Femur (tissue), 1 donor: ENCODE data around the gene RHOB.
"Not testable (repeated sequence)": the region's sequence is repeated elsewhere in the genome, so short reads cannot be mapped to it uniquely, and the experiment has no call there.

Source experiments
- DNase-seq: peaks from one replicate; pipeline ENCODE4 v3.0.0-alpha.2; 2017

RHOB gene

DNA sequence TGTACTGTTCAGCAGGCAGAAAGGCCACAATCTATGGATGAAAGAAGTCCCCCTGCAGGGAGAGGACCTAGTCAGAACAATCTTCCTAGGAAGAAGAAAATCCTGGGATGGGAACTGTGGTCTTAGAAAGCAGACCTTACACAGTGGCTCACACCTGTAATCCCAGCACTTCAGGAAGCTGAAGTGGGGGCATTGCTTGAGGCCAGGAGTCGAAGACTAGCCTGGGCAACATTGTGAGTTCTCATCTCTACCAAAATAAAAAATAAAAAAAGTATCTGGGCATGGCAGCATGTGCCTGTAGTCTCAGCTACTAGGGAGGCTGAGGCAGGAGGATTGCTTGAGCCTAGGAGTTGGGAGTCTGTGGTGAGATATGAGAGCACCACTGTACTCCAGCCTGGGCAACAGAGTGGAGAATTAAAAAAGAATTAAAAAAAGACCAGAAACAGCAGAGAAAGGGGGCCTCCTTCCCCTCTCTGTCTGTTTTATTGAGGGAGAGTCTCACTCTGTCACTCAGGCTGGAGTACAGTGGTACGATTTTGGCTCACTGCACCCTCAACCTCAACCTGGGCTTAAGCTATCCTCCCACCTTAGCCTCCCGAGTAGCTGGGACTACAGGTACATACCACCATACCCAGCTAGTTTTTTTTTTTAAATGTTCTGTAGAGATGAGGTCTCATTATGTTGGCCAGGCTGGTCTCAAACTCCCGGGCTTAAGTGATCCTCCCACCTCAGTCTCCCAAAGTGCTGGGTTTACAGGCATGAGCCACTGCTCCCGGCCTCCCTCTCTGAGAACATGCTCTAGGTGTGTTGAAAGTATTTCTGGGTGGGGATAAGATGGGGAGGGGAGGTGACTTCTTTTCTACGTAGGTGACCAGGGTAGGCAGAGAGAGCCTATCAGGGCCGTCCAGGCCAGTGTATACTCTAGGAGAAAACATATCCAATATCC, 7.4 kb downstream of the RHOB start:
- DNase-seq: no peak

- DNase-seq: no peak
Observed at GRCh38 chr2:20455076-20455587, 8.3 kb downstream of the RHOB start.

DNA sequence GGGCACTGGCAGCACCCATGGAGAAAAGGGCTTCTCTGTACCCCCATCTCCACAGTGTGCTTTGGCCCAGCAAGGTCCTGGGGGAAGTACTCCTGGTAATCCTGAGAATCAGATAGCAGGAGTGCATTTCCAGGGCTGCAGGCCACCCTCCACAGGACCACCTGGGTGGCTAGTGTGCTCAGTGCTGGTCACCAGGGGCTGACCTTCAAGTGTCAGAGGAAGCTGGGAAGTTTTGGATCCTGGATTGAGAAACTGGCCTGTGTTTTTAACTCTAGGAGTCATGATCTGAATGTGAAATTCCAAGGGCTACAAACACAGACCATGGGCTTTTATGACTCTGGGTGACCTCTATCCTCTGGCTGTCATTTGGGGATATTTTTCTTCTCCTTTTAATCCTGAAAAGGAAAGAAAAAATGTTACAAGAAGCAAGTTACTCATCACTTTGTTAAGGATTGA, 9.3 kb downstream of the RHOB start:
- DNase-seq: no peak

GRCh38 chr2:20456636-20457426, 10.0 kb downstream of the RHOB start:
- DNase-seq: no peak

- no peak for DNase-seq
Observed at GRCh38 chr2:20457661-20458630, 11.1 kb downstream of the RHOB start.

DNA sequence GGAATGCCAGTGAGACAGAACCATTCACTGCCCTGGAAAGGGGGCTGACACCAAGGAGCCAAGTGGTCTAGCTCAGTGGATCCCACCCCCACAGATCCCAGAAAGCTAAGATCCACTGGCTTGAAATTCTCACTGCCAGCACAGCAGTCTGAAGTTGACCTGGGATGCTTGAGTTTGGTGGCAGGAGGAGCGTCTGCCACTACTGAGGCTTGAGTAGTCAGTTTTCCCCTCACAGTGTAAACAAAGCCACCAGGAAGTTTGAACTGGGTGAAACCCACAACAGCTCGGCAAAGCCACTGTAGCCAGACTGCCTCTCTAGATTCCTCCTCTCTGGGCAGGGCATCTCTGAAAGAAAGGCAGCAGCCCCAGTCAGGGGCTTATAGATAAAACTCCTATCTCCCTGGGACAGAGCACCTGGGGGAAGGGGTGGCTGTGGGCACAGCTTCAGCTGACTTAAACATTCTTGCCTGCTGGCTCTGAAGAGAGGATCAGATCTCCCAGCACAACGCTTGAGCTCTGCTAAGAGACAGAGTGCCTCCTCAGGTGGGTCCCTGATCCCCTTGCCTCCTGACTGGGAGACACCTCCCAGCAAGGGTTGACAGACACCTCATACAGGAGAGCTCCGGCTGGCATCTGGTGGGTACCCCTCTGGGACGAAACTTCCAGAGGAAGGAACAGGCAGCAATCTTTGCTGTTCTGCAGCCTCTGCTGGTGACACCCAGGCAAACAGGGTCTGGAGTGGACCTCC, 12.0 kb downstream of the RHOB start:
- DNase-seq: not testable (repeated sequence)

GRCh38 chr2:20465716-20466394, 19.0 kb downstream of the RHOB start:
- DNase-seq: no peak

- no peak for DNase-seq
Observed at GRCh38 chr2:20467789-20468548, 21.1 kb downstream of the RHOB start.

GRCh38 chr2:20468549-20469500, 22.0 kb downstream of the RHOB start:
- DNase-seq: no peak

- DNase-seq: no peak
Observed at GRCh38 chr2:20469595-20469994, 22.7 kb downstream of the RHOB start.

DNA sequence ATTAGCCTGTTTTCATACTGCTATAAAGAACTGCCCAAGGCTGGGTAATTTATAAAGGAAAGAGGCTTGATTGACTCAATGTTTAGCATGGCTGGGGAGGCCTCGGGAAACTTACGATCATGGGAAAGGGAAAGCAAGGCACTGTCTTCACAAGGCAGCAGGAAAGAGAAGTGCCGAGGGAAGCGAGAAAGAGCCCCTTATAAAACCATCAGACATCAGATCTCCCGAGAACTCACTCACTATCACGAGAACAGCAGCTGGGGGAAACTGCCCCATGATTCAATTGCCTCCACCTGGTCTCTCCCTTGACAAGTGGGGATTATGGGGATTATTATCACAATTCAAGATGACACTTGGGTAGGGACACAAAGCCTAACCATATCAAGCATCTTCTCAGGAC, 23.3 kb downstream of the RHOB start:
- DNase-seq: no peak

GRCh38 chr2:20471148-20471547, 24.3 kb downstream of the RHOB start:
- no peak for DNase-seq

DNA sequence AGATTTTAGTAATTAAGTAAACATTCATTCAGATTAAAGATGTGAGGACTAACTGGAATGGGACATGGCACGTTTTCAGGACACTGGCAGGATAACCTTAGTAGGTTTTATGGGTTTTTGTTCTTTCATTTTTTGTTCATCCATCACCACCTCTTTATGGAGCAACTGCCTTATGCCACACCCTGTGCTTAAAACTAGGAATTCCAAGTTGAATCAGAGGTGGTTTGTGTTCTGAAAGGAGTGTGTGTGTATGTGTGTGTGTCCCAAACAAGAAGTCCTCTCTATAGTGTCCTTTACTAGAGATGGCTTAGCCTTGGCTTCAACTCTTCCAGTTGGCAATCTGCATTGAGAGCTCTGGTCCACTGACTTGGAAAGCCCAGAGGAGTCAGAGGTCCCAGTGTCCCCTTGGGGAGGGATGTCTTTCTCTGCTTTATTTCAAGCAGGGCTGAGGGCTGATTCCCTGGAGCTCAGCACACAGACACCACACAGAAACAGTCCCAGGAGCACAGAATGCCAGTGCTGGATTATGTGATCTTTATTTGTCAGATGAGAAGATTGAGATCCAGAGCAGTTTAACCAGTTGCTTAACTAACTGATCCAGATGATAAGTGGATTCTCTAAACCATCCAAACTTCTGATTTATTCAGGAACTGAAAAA, 25.2 kb downstream of the RHOB start:
- no peak for DNase-seq

DNA sequence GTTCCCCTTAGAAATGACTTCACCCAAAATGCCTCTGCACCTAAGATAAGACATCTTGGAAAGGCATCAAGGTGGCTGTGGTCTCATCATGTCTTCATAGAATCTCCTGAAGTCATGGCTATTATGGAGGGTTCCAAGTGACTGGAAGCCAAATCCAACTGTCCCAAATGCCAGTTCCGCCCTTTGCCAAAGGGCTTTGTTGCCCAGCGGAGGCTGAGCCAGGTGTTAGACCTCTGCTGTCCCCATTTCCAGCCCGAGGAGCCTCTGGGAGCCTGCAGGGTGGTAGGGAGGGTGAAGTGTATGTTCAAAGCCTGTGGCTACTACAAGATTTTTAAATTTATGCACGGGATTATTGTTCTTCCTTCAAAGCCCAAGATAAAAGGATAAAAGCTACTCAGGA, 25.7 kb downstream of the RHOB start:
- no peak for DNase-seq

- no peak for DNase-seq
Observed at GRCh38 chr2:20473128-20473527, 26.3 kb downstream of the RHOB start.

DNA sequence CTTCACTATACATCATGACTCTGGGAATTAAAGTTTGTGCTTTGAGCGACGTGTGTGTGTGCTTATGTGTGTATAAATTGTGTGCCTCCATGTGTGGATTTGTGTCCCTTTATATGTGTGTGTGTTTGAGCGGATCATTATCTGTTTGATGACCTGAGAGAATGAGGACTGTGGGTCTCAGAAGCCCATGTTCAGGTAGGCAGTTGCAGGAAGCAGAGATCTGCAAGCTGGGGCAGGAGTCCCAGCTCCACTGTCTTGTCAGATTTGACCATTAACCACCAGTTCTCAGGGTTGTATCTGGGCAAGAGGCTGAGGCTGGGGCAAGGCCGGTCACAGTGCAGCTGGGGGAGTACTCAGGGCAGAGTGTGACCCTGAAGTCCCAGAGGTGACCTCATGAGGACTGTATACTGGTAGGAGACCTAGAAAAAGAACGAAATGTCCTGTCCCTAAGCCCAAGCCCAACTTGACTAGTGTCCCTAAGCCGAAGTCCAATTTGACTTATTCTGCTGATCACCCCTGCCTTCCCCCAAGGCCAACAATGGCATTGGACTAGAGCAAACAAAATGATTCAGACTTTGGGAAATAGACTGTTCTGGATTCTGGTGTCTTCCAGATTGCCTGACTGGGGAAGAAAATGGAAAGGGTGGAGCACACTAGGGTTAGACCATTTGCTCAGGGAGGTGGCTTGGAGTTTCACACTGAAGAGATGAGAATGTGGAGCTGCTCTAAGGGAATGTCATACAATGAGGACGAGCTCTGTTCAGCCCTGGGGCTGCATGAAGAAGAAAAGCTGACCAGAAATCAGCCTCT, 28.1 kb downstream of the RHOB start:
- no peak for DNase-seq

GRCh38 chr2:20475567-20475952, 28.7 kb downstream of the RHOB start:
- DNase-seq: no peak

GRCh38 chr2:20476481-20476880, 29.6 kb downstream of the RHOB start:
- DNase-seq: no peak
